Prostate gland (tissue), 2 donors: ENCODE measurements around the gene BCL11A.

Source experiments
- CTCF ChIP-seq, 4 experiments: fragments of 200-600 bp in 2 of 4; fragments of 450-650 bp in 2 of 4; sonication (generic) in 2 of 4; IDR thresholded peaks; 1 replicate in 3 of 4; 2 replicates in 1 of 4; pipeline ENCODE4 v1.5.1; 2016 to 2019; ENCODE audit warnings: antibody characterized with exemption in 4 of 4, mild to moderate bottlenecking in 2 of 4, moderate library complexity in 2 of 4
- POLR2A ChIP-seq: fragments of 450-650 bp; IDR thresholded peaks from one replicate; pipeline ENCODE4 v1.6.1; 2016; ENCODE audit warnings: antibody characterized with exemption, mild to moderate bottlenecking
- POLR2AphosphoS5 ChIP-seq: sonication (generic); formaldehyde crosslinking; IDR thresholded peaks from one replicate; pipeline ENCODE4 v1.6.1; 2017; ENCODE audit warnings: antibody characterized with exemption

DNA sequence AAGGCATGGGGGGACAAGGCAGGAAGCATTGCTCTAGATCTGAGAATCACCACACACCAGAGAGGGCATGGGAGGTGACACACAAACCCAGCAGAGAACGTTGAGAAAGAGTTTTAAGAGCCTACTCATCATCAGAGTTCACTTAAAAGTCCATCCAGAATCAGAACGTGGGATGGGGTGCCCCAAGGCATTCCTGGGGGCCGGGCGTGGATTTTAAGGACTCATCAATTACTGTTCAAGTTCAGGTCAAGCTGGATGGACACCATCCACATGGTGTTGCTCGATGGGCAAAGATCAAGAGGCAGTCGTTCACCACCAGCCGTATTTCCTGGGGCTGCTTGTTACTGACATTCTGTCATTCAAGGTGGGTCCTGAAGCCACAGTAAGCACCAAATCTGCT lies 34.9 kb downstream of the BCL11A start:
- no peak for TF ChIP-seq CTCF (IDR thresholded peaks at IDR 0.05)
- TF ChIP-seq POLR2A: no peak
- TF ChIP-seq POLR2AphosphoS5: no peak
